GM23248 (cell line): ENCODE data around the gene CLSTN2. TPM values are rescaled to one million over a fixed set of nuclear protein-coding genes. Genes with fewer than 3 reads are reported as not detected.

ENCODE experiments used
- DNase-seq: peaks from one replicate; pipeline ENCODE4 v3.0.0-alpha.2; 2015
- H2AFZ ChIP-seq: fragments of 200-600 bp; sonication (generic); 2 replicates; pipeline ENCODE4 v1.6.1; 2016; ENCODE audit warnings: antibody characterized with exemption
- H3F3A ChIP-seq: fragments of 200-600 bp; sonication (generic); 2 replicates; pipeline ENCODE4 v1.6.1; 2016; ENCODE audit warnings: mild to moderate bottlenecking, antibody characterized with exemption, mixed run types; ENCODE audit not compliant: insufficient read depth
- H3K27ac ChIP-seq: fragments of 200-600 bp; sonication (generic); 2 replicates; pipeline ENCODE4 v1.5.1; 2016; ENCODE audit warnings: mild to moderate bottlenecking
- H3K27me3 ChIP-seq: fragments of 200-600 bp; sonication (generic); replicated peaks from 2 replicates; pipeline ENCODE4 v1.6.1; 2016; ENCODE audit warnings: mild to moderate bottlenecking; ENCODE audit not compliant: insufficient read depth
- H3K36me3 ChIP-seq: fragments of 200-600 bp; sonication (generic); 2 replicates; pipeline ENCODE4 v1.6.1; 2016; ENCODE audit warnings: low read depth, mild to moderate bottlenecking
- H3K4me1 ChIP-seq: fragments of 200-600 bp; sonication (generic); 2 replicates; pipeline ENCODE4 v1.6.1; 2016; ENCODE audit warnings: mild to moderate bottlenecking; ENCODE audit not compliant: insufficient read depth
- H3K4me2 ChIP-seq: fragments of 200-600 bp; sonication (generic); one replicate; pipeline ENCODE4 v1.6.1; 2016; ENCODE audit warnings: mild to moderate bottlenecking; ENCODE audit not compliant: unreplicated experiment
- H3K4me3 ChIP-seq: fragments of 200-600 bp; sonication (generic); 2 replicates; pipeline ENCODE4 v1.5.1; 2016; ENCODE audit warnings: mild to moderate bottlenecking
- H3K79me2 ChIP-seq: fragments of 200-600 bp; sonication (generic); 2 replicates; pipeline ENCODE4 v1.6.1; 2016; ENCODE audit warnings: mild to moderate bottlenecking; ENCODE audit not compliant: insufficient read depth
- H3K9ac ChIP-seq: fragments of 200-600 bp; sonication (generic); 2 replicates; pipeline ENCODE4 v1.6.1; 2016; ENCODE audit warnings: mild to moderate bottlenecking
- H3K9me2 ChIP-seq: fragments of 200-600 bp; sonication (generic); 2 replicates; pipeline ENCODE4 v1.6.1; 2016; ENCODE audit warnings: mixed run types, mild to moderate bottlenecking, moderate library complexity; ENCODE audit not compliant: insufficient read depth
- H3K9me3 ChIP-seq: fragments of 200-600 bp; sonication (generic); one replicate; pipeline ENCODE4 v1.6.1; 2017; ENCODE audit warnings: low read depth
- H4K20me1 ChIP-seq: fragments of 200-600 bp; sonication (generic); 2 replicates; pipeline ENCODE4 v1.6.0; 2016; ENCODE audit not compliant: insufficient read depth
- EZH2 ChIP-seq: fragments of 200-600 bp; sonication (generic); IDR thresholded peaks from 2 replicates; pipeline ENCODE4 v1.6.1; 2018; ENCODE audit warnings: antibody characterized with exemption, mild to moderate bottlenecking; ENCODE audit not compliant: insufficient read depth, poor library complexity, severe bottlenecking
- EZH2phosphoT487 ChIP-seq: fragments of 200-600 bp; sonication (generic); IDR thresholded peaks from 2 replicates; pipeline ENCODE4 v1.6.1; 2018; ENCODE audit warnings: antibody characterized with exemption, moderate library complexity, mild to moderate bottlenecking, low read depth; ENCODE audit not compliant: insufficient read depth
- WGBS, 2 experiments: methylation state at CpG; one replicate each; pipeline ENCODE4 v1.1.6; 2015 to 2017; ENCODE audit warnings: low lambda C conversion rate in 2 of 2, low coverage in 1 of 2; ENCODE audit errors: missing lambda C conversion rate in 2 of 2; 5-methylcytosine and 5-hydroxymethylcytosine counted together
- in situ Hi-C: fragments of 300-500 bp; cut with MboI; formaldehyde crosslinking; loops from 2 replicates; pipeline ENCODE4 v1.15.0; 2020
- polyA plus RNA-seq: library from polyadenylated mRNA; unstranded; fragments of >200 nt; fragmentation: Nextera tagmentation; extraction: Ambion mirVana; gene quantifications from 2 replicates; pipeline ENCODE4 v1.2.1, GENCODE V29; 2016
- total RNA-seq: library from RNA; depleted of rRNA; stranded (reverse); fragments of >200 nt; shearing (Covaris generic); gene quantifications from 2 replicates; pipeline ENCODE4 v1.2.3, GENCODE V29; 2014

CLSTN2 gene
- total and polyA plus RNA-seq, 2 experiments from 2014 or later, result not detected

- Histone ChIP-seq H3K9me2 (no peaks in the 10 kb centered on the region), H3K4me3 (no peak overlapping the region), H3F3A (no peaks in the 10 kb centered on the region), H3K36me3 (no peaks in the 10 kb centered on the region), H3K27ac (no peak overlapping the region), H4K20me1 (no peaks in the 10 kb centered on the region), H3K9me3 (no peaks in the 10 kb centered on the region), H3K4me2 (no peak overlapping the region), H3K79me2 (no peaks in the 10 kb centered on the region), H3K4me1 (no peaks in the 10 kb centered on the region), H3K27me3 (no peaks in the 10 kb centered on the region; the same call in 1 of the 2 replicates), H2AFZ (no peak overlapping the region), H3K9ac (no peak overlapping the region)
- WGBS, 2 experiments, result 22 to 24% methylated on average over 2 of the region's 2 CpGs
- in situ Hi-C loops, result no loop called here
- TF ChIP-seq EZH2phosphoT487, result no peak
- no peak for TF ChIP-seq EZH2
- DNase-seq, result no peak
Measured at GRCh38 chr3:140399871-140400270, 464.9 kb downstream of the CLSTN2 start.

- WGBS, 2 experiments, result 44 to 51% methylated on average over 2 of the region's 2 CpGs
- Histone ChIP-seq H3K9ac (no peak overlapping the region), H3K27me3 (no peaks in the 10 kb centered on the region; the same call in 1 of the 2 replicates), H3K9me2 (no peaks in the 10 kb centered on the region), H3K4me2 (no peak overlapping the region), H3K4me3 (no peak overlapping the region), H3K36me3 (no peaks in the 10 kb centered on the region), H3K27ac (no peak overlapping the region), H3K4me1 (no peaks in the 10 kb centered on the region), H3K9me3 (no peaks in the 10 kb centered on the region), H3F3A (no peaks in the 10 kb centered on the region), H2AFZ (no peak overlapping the region), H4K20me1 (no peaks in the 10 kb centered on the region), H3K79me2 (no peaks in the 10 kb centered on the region)
- in situ Hi-C loops, result no loop called here
- no peak for DNase-seq
- no peak for TF ChIP-seq EZH2phosphoT487
- no peak for TF ChIP-seq EZH2
Measured at GRCh38 chr3:140403079-140403478, 468.1 kb downstream of the CLSTN2 start.

- no peaks in the 10 kb centered on the region for H3K79me2 ChIP-seq
- H3F3A ChIP-seq, result no peaks in the 10 kb centered on the region
- no peaks in the 10 kb centered on the region for H3K4me1 ChIP-seq
- in situ Hi-C loops, result no loop called here
- no peak overlapping the region for H3K4me2 ChIP-seq
- H3K9me2 ChIP-seq, result no peaks in the 10 kb centered on the region
- no peak overlapping the region for H3K4me3 ChIP-seq
- H3K9ac ChIP-seq, result no peak overlapping the region
- H3K36me3 ChIP-seq, result no peaks in the 10 kb centered on the region
- H3K27me3 ChIP-seq, result no peaks in the 10 kb centered on the region; the same call in 1 of the 2 replicates
- DNase-seq, result no peak
- H4K20me1 ChIP-seq, result no peaks in the 10 kb centered on the region
- no peak overlapping the region for H3K27ac ChIP-seq
- no peaks in the 10 kb centered on the region for H3K9me3 ChIP-seq
- no peak overlapping the region for H2AFZ ChIP-seq
- 22 to 36% methylated on average over 6 of the region's 6 CpGs for WGBS, 2 experiments
- TF ChIP-seq EZH2phosphoT487, result no peak
- TF ChIP-seq EZH2, result no peak
Measured at GRCh38 chr3:140403608-140404007, 468.6 kb downstream of the CLSTN2 start.

- H3K9me3 ChIP-seq, result no peaks in the 10 kb centered on the region
- no peak overlapping the region for H3K4me3 ChIP-seq
Measured at GRCh38 chr3:140406655-140407054, 471.7 kb downstream of the CLSTN2 start.

GRCh38 chr3:140408252-140408651 lies 473.3 kb downstream of the CLSTN2 start:
- no peaks in the 10 kb centered on the region for H3K9me3 ChIP-seq
- no peaks in the 10 kb centered on the region for H3K36me3 ChIP-seq
- no peaks in the 10 kb centered on the region for H3K9me2 ChIP-seq
- no peak overlapping the region for H3K4me3 ChIP-seq
- in situ Hi-C loops, result no loop called here
- DNase-seq, result no peak
- H4K20me1 ChIP-seq, result no peaks in the 10 kb centered on the region
- H3K27ac ChIP-seq, result no peak overlapping the region
- H3K27me3 ChIP-seq, result no peaks in the 10 kb centered on the region; the same call in 1 of the 2 replicates
- no peaks in the 10 kb centered on the region for H3K4me1 ChIP-seq
- WGBS, 2 experiments, result 47% methylated on average over 3 of the region's 3 CpGs
- H3K4me2 ChIP-seq, result no peak overlapping the region
- TF ChIP-seq EZH2phosphoT487 (no peak), EZH2 (no peak)
- no peak overlapping the region for H3K9ac ChIP-seq
- H3K79me2 ChIP-seq, result no peaks in the 10 kb centered on the region
- H3F3A ChIP-seq, result no peaks in the 10 kb centered on the region
- H2AFZ ChIP-seq, result no peak overlapping the region

More at GRCh38 chr3:140406655-140407054, 471.7 kb downstream of the CLSTN2 start:
- H3K9me2 ChIP-seq, result no peaks in the 10 kb centered on the region
- no peaks in the 10 kb centered on the region for H3K79me2 ChIP-seq
- no peak overlapping the region for H3K4me2 ChIP-seq
- H4K20me1 ChIP-seq, result no peaks in the 10 kb centered on the region
- no peak for TF ChIP-seq EZH2phosphoT487
- no peak for TF ChIP-seq EZH2
- H3K9ac ChIP-seq, result no peak overlapping the region
- in situ Hi-C loops, result no loop called here
- no peaks in the 10 kb centered on the region; the same call in 1 of the 2 replicates for H3K27me3 ChIP-seq
- DNase-seq, result no peak
- no peaks in the 10 kb centered on the region for H3K36me3 ChIP-seq
- no peaks in the 10 kb centered on the region for H3F3A ChIP-seq
- H3K27ac ChIP-seq, result no peak overlapping the region
- no peak overlapping the region for H2AFZ ChIP-seq
- H3K4me1 ChIP-seq, result no peaks in the 10 kb centered on the region
